RKO (cell line): ENCODE data around the gene CACNA1S.

Experiments
- DNase-seq: peaks from one replicate; pipeline ENCODE4 v3.0.0-alpha.2; 2016; ENCODE audit warnings: low spot score

CACNA1S gene

DNA sequence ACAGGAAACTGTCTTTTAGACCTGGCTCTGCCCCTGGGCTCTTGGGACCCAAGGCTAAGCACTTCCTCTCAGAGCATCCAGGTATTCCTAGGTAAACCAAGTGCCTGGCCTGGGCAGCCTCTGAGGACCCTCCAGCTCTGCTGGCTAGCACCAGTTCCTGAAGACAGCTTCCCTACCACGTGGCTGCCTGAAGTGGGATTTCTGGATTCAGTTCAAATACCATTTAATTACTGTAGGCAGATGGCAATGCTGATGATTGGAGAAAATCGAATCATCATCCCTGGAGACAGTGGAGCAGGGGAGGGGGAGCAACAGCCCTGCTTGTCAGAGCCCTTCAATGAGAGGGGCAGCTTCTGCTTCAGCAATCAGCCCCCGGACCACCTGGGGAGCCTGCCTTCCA, 100.6 kb downstream of the CACNA1S start:
- no peak for DNase-seq

DNA sequence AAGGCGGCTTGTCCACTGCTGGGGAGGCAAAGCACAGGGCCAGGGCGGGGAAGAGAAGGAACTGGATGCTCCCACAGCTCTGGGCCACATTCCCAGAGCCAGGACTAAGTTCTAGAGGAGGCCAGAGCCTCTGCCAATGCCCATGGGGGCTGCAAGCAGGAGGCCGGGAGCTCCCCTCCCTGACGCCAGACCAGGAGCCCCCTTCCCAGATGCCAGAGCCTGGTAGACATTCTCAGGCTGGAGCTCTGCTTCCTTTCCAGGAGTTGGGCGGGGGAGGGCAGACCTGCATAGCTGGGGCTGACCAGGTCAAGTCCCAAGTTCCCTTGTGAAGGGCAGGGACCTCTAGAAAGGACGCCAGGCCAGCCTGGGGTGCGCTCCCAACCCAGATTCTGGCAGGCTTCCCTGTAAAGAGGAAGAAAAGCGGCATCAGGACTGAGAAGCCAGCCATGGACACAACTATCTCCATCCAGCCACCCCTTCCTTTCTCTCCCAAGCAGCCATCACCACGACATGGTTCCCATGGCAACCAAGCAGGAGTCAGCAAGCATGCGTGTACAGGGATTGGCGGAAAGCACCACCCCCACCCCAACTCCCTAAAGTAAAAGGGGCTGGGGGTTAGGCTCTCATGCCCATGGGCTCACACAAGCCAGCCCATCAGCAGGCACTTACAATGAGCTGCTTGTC, 102.1 kb downstream of the CACNA1S start:
- no peak for DNase-seq

DNA sequence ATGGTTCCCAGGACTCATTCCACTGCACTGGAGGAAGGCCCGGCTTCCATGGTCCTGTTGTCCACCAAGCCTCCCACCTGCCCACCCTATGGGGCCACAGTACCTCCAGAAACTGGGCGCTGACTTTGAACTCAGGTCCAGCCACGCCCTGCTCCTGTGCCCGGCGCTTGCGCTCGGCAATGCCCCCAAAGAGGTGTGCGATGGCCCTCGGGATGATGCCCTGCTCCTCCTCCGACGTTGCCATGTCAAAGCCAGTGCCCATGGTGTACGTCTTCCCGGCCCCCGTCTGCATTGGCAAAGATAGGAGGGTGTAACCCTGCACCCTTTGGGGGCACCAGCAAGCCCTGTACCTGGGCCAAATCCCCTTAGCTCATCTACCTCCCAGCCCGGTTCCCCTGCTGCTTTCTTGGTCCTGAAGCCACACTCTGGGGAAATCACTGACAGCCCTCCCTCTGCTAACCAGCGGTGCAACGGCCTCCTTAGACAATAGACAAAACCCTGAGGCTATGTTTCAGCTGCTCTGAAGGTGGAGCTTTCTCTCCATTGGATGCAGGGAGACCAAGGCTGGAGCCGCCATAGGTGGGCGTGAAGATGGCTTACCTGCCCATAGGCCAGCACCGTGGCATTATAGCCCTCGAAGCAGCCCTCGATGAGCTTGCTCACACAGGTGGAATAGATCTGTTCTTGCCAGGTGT, 103.4 kb downstream of the CACNA1S start:
- no peak for DNase-seq

DNA sequence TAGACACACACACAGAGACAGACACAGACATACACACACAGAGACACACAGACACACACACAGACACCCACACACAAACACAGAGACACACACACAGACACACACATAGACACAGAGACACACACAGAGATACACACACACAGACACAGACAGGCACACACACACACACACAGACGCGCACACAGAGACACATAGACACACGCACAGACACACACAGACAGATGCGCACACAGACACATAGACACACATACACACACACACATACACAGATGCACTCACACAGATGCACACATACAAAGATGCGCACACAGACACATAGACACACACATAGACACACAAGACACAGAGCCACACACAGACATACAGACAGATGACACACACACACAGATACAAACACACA, 104.7 kb downstream of the CACNA1S start:
- DNase-seq: no peak

DNA sequence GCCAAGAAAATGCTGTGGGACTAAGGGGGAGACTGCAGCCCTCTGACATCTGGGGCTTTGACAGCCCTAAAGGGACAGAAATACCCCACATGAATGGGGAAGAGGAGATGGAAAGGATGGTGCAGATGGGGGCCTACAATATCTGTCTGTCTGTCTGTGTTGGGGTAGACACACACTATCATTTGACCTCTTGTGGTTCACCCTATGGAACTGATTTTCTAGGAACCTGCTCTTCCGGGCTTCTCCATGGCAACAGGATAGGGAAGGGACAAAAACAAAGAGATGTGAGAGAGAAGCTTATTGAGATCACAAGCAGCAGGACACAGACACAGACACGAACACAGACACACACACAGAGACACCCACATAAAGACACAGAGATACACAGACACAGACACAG, 105.8 kb downstream of the CACNA1S start:
- DNase-seq: no peak

DNA sequence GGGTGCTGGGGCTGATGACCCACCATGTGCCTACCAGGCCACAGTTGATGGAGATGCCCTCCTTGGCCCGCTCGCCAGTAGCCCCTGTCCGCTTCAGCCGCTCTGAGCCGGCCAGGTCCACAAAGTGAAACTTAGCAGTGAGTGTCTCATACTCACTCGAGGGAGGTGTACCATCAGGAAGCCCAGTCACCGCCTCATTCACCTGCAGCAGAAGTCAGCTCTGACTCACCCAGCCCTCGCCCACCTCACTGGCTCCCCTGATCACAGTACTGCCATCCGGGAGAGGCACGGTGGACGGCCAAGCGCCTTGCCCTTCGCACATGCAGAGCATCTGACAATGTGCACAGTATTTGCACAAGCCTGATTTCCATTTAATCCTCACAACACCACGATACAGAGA, 107.5 kb downstream of the CACNA1S start:
- no peak for DNase-seq

DNA sequence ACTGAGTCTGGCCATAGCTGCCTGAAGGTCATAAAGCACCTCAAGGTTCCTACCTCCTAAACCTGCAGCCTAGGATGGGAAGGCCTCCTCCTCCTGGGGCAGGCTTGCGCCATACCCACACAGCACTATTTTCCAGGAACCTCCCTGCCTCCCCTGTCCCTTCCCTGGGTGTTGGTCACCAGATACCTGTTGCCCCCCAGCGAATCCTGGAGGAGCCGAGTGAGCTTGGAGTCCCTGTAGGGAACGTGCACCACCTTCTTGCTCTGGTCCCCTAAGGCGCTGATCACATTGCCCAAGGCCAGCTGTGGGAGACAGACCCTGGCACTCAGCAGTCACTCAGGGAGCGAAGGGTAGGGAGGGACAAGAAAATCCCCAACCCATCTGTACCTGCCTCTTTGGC, 108.1 kb downstream of the CACNA1S start:
- DNase-seq: no peak

DNA sequence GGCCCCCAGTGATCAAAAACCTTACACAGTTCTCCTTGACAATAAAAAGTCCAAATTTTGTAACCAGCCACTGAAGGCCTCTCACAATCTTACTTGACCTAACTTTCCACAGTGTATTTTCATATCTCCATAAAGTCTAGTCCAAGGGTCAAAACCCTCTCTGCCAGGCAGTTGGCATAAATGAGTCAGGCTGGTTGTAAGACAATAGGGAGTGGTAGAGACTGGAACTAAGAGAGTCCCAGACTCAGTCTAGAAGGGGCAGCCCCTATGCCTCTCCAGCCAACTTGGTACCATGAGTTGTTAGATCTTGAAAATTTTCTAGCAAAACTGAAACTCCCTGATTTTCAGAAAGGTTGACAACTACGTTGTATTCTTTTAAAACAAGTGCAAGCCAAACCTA, 109.7 kb downstream of the CACNA1S start:
- DNase-seq: no peak

DNA sequence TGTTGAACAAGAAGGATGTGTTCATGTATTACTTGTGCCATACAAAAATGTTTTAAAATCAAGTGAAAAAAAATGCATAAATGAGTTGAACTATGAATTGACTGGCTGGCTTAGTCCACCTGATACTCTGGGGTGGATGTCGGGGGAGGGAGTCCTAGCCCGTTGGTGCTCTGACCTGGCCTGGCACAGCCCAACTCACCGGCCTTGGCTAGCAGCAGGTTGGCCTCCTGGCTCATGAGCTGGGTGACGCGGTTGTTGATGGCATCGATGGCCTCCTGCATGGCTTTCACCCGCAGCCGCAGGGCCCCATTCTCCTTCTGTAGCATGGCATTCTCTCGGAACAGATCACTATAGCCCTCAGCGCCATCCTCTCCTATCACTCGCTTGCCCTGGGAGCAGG, 110.3 kb downstream of the CACNA1S start:
- DNase-seq: no peak

DNA sequence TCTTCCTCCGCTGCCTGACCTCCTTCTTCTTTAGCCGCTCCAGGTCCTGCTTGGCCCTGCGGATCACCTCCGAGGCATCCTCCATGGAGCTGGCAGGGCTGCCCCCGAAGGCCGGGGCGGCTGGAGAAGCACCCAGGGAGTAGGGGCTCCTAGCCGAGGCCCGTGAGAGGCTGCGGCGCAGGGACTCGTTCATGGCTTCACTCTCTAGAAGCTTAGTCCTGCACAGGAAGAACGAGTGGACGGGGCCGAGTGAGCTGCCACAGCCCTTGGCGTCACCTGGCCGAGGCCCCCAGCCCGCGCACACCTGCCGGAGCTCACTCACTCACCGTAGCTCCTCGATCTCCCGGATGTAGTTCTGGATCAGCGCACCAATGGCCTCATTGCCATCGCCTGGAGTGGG, 111.8 kb downstream of the CACNA1S start:
- DNase-seq: no peak

DNA sequence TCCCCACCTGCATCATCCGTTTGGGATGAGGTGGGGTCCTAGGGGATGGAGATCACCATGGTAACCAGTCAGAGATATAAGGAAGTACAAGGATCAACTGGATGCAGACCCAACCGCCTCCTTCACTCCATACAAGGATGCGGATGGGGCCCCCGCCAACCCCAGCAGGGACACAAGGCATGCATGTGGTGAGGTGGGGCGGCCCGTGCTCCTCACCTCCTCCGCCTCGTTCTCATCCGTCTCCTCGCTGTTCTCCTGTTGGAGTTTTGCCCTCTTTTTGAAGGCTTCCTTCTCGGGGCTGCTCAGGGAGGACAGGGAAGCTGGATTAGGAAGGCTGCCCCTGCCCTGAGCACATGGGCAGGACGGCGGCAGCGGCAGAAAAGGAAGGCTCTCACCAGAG, 112.6 kb downstream of the CACNA1S start:
- DNase-seq: no peak

DNA sequence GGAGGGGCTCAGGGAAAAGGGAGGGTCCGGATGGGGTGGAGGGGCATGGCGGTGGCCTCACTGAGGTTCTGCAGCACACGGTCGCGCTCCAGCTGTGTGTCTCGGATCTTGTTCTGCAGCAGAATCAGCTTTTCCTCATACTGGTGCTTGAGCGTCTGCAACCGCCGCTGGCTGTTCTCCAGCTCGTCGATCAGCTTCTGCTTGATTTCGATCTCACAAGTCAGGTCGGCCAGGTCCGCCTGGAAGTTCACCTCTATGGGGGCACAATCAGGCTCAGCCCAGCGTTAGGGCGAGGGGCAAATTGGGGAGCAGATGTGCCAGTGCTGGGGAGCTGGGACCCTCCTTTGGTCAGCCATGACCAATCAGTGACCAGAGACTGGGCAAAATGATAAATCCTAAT, 113.9 kb downstream of the CACNA1S start:
- DNase-seq: no peak

DNA sequence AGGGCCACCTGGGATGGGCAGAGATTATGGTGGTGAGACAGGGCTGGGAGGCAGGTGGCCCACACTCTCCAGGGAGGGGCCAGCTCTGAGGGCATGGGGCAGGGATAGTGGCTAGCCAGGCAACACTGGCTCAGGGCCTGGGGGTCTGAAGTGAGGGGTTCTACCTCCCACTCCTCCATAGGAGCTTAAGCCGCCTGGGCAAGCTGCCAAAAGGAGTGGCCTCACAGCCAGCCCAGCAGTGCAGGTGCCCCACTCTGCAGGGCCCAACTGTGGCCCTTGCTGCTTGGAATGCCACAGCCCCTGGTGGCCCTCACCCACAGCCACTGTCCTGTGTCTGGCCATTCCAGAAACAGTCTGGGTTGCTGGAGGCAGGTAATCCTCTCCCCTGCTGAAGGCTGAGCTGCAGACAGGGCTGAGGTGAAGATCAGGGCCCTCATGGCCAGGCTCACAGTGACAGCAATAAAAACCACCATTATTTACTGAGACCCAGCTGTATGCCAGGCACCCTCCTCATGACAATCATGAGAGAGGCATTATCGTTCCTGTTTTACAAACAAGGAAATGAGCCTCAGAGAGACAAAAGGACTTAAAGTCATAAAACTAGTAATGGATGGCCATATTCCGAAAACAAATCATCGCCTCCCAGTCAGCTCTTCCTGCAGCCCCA, 119.7 kb downstream of the CACNA1S start:
- no peak for DNase-seq

DNA sequence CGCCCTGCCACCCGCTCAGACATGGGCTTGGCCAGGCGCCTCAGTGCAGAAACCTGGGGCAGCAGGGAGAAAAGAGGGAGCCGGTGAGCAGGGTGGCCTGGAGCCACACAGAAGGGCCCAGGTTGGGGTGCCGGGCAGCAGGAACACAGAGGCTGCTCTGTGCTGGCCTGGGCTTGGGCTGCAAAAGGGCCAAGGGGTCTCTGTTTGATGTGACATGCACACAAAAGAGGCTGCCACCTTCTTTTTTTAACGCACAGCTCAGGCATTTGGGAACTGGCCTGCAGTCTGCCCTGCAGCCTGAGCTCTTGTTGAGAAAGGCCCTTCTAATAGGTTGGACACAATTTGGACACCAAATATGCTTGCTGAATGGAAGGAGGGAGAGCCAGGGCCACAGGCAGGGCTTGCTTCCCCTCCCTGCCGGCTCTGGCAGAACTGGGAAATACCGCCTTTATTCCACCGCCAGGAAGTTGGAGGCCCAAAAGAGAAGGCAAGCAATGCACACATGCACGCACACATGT, 121.1 kb downstream of the CACNA1S start:
- DNase-seq: no peak

DNA sequence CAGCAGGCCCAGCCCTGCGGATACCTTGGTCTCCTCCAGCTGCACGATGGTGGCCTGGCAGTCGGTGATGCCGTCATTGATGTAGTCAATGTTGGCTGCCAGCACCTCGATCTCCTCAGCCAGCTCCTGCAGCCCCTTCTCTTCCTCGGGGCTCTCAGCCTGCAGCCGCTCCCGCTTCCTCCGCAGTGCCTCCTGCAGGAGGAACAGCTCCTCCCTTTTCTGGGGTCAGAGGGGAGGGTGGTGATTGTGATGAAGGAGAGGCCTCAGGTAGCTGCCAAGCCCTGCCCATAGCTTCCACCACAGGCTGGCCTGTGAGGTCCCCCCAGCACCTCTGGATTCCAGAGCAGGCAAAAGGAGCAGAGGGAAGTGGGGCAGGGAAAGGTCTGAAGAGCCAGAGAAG, 122.1 kb downstream of the CACNA1S start:
- DNase-seq: no peak
